GM21423 (cell line): ENCODE measurements around the gene CUL3.
"Not testable (repeated sequence)": the region's sequence is repeated elsewhere in the genome, so short reads cannot be mapped to it uniquely, and the experiment has no call there.

Experiments used
- ATAC-seq: cut with Tn5 transposase; IDR thresholded peaks from one replicate; pipeline ENCODE4 v1.9.1; 2021; ENCODE audit warnings: mild to moderate bottlenecking, moderate library complexity; ENCODE audit not compliant: unreplicated experiment

The CUL3 gene

DNA sequence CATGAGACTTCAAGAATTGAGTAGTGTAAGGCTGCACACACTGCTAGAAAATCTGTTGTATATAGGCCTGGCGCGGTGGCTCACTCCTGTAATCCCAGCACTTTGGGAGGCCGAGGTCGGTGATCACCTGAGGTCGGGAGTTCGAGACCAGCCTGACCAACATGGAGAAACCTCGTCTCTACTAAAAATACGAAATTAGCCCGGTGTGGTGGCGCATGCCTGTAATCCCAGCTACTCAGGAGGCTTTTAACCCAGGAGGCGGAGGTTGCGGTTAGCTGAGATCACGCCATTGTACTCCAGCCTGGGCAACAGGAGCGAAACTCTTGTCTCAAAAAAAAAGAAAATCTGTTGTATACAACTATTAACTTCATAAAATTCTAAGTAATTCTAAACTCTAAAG, 2.1 kb downstream of the CUL3 start:
- not testable (repeated sequence) for ATAC-seq

DNA sequence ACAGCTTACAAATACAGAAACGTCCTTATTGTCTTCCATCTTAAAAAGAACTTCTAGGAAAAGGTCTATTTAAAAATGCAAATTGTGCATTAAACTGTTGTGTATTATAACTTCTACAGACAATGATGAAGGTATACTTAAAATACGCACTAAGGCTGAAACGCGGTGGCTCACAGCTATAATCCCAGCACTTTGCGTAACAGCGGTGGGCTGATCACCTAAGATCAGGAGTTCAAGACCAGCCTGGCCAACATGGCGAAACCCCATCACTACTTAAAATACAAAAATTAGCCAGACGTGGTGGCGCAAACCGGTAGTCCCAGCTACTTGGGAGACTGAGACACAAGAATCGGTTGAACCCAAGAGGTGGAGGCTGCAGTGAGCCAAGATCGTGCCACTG, 4.9 kb downstream of the CUL3 start:
- no peak for ATAC-seq

DNA sequence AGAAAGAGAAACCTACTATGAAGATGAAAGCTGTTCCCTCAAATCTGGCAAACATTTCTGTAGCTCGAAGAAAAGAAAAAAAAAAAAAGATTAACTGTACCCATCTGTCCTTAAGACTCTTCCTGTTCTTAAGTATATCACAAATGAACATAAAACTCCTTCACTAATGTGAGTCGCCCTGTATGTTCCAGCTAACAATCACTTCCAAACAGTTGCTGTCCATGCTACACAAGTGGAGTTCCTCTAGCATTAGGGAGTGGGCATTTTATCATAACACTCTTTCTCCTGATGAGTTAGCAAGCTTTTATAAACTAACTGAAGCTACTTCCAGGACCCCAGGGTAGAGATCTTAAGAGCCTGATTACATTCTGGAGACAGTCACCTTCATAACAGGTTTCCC, 5.8 kb downstream of the CUL3 start:
- no peak for ATAC-seq

DNA sequence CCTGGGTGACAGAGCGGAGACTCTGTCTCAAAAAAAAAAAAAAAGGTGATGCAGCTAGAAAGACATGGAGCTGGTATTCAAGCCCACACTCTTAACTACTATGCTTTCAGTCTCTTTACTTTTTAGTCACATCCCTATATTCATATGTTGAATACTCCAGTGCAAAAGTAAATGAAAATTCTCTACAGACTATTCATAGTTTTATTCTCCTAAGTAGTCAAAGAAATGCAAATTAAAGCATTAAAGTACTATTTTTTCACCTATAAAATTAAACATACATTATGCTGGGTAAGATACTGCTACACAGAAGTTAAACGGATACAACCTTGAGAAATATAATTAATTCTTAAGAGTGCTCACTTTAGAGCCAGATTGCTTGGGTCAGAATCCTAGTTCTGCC, 7.6 kb downstream of the CUL3 start:
- no peak for ATAC-seq

DNA sequence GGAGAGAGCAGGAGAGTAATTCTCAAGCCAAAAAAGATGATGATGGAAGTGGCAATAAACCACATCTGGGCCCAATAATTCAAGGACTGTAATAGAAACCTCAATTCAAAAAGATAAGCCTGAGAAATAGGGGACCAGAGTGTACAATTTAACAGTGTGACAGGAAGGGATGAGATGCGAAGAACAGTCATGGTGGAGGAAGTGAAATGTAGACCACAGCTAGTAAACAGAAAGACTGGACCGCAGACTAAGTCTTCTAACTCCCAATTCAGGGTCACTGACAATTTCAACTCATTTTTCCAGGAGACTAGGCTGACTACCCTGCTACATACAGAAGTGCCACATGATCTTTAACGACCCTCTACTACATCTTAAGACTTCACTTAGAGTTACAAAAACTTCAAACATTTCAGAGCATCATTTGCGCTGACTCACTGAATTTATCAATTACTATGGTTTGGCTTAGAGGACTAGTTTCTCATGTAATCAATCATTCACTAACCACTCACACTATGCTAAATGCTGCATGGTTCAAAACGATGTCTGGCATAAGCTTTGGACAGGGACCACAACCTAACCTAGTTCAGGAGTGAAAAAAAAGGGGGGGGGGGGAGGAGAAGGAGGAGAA, 9.0 kb downstream of the CUL3 start:
- peak; percentile 89 for ATAC-seq

DNA sequence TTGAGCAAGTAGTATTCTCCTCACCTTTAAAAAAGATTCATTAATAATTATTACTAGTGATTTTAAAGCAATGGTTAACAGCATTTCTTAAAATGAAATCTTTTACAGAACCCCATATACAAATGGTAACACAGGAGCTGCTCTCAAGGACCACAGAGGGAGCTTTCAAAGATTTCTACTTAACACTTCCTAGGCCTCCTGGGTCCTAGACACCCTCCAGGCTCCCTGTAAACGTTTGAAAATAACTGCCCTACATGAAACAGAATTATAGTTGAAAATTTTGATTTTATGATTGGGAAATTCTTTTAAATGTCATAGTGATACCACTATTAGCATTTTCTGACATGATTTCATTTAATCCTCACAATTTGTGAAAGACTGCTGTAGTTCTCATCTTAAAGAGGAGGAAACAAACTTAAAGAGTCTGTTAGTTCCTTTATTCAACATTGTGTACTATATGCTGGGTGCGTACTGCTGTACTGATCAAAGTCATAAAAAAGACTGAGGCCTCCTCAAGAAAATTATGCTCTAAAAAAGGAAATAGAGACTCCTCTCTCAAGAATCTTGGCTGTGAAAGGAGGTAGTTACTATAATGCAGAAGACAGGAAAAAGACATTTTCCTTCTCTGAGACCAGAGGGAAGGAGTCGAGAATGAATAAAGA, 10.6 kb downstream of the CUL3 start:
- ATAC-seq, result no peak

DNA sequence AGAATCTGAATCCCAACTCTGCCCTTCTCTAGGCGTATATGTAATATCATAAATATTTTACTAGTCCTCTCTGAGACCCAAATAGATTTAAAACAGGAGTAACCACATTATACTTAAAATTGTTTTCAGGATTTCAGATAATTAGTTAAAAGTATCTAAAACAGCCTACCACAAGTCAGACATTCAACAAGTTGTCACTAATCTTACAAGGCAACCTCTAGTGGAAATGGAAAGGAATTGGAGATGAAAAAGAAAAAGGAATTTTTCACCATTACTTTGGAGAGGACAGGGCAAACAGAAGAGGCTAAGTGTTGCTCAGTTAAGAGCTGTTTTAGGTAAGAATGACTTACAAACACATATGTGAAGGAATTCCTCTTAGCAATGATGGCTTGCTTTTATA, 11.4 kb downstream of the CUL3 start:
- ATAC-seq, result no peak

DNA sequence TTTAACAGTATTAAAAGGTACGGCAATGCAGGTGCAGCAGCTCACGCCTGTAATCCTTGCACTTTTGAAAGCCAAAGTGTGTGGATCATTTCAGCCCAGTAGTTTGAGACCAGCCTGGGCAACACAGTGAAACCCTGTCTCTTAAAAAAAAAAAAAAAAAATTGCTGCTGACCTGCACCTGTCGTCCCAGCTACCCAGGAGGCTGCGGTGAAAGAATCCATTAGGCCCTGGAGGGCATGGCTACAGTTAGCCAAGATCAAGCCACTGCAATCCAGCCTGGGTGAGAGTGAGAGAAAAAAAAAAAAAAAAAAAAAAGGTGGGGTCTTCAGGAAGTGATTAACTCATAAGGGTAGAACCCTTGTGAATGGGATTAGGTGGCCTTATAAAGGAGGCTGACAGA, 12.8 kb downstream of the CUL3 start:
- no peak for ATAC-seq

DNA sequence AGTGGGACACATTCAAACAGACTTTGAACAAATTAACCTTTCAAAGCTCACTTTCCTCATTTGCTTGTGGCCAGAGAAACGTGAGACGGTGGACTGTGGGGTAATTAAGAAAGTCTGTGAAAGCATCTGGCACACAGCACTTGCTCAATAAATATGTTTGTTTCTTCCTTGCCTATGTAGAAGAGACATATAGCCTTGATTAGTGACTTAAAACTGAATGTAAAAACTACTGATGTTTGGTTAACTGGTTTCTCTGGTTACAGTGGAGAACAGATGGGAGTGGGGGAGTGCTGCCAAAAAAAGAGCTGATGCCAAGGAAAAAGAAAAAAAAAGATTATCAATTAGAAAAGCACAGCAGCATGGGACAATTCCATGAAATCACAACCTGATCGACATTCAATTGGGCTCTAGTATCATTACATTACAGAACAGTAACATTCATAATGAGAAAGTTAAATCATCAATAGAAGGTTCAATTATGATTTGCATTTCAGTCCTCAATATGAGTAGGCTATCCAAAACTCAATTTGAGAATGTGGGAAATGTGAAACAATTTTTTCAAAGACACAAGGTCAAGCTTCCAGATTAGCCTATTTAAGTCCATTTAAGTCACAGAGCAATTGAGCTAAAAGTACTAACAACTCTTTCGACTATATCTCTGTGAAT, 14.7 kb downstream of the CUL3 start:
- no peak for ATAC-seq

DNA sequence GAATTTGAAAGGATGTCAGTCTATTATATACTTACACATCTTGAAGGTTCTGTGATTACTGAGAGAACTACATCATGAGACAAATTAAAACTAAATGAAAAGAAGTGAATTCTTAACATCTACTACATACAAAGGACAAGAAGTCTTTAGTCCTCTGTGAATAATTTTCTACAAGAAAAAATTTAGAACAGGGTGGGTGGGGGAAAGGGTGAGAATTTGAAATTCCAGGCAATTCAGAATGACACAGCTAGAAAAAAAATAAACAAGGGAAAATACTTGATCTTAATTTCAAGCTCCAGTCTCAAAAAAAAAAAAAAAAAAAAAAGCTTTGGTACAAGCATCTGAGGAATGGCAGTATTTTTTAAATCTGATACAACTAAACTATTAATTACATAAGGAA, 15.5 kb downstream of the CUL3 start:
- no peak for ATAC-seq

DNA sequence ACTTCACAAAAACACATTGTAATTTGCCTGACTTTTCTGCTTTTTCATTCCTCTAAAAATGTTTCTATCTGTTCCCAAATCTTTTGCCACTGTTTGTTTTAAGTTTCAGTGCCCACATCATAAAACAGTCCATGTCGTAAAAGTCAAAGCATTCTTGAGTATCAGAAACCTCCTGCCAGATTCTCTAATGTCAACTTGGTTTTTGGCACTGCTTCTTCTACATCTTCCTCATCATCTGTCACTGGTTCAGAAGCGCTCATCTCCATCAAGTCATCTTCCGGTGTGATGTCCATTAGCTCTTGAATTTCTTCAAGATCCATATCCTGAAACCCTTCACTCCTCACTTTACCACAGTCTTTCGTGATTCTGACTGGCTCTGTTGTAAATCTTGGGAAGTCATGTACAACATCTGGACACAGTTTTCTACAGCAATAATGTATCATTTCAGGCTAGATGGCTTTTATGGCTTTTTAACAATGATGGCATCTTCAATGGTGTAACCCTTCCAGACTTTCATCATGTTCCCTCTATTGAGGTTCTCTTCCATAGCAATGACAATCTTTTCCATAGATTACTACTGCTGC, 19.6 kb downstream of the CUL3 start:
- ATAC-seq, result no peak

DNA sequence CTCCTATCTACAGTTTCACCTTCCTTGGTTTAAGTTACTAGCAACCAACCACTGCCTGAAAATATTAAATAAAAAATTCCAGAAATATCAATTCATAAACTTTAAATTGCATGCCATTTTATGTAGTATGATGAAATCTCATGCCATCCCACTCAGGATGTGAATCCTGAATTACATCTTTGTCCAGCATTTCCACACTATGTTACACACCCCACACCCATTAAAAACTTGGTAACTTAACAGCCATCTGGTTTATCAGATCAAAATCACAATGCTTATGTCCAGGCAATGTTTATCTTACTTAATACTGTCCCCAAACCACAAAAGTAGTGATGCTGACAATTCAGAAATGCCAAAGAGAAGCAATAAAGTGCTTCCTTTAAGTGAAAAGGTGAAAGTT, 21.6 kb downstream of the CUL3 start:
- ATAC-seq, result no peak

DNA sequence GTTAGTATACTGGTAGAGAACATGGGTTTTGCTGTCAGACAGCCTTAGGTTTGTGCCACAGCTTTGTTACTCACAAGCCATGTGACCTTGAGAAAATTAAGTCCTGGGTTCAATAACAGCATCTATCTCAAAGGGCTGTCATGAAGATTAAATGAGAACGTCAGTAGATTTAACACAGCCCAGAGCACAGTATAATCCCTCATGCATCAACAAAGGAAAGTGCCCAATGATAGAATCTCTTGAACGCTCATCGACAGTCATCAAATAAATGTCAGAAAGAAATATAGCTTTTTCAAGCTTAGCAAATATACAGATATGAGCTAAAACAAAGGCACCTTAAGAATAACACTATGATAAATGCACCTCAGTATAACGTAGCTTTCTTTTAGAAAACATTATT, 22.3 kb downstream of the CUL3 start:
- no peak for ATAC-seq

DNA sequence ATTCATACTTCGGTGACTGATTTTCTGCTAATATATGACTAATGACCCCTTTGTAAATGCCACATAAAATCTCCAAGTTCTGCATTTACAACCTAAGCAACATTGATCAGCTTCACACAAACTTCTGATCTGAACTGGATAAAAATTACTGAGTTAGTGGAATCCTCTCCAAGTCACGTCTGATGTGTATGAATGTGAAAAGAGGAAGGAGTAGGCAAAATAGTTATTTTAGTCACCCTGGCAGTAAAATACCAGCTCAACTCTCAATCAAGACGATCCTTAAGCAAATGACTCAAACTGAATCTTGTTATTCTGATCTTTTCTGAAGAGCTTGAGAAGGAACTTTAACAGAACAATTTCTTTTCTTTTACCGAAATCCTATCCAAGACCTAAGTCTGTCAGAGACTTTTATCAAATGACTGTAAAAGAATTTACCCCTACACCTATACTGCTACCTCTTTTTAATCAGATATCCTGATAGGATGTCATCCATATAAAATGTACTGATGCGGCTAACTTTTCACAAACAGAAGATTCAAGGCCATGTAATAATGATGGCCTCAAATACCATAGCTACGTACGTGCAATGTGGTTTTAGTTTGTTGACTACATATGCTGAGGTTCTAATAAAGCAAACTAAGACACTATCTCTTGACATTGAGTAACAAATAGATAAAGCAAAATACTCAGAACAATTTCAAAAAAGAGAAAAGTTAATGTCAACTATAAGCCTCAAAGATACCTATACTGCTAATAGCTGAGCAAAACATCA, 23.7 kb downstream of the CUL3 start:
- ATAC-seq, result peak; percentile 59

DNA sequence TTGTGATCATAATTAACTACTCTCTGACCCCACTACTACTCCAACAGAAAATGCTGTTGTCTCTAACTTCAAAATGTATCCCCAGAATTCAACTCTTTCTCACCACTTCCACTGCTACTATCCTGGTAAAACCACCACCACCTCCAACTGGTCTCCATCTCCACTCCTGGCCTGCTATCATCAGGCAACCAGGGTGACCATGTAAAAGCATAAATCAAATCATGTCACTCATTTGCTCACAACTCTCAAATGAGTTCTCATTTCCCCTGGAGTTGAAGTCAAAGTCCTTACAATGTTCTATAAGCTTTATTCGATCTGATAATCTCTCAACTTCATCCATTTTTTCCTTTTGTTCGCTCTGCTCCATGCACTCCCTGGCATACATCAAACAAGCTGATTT, 24.6 kb downstream of the CUL3 start:
- no peak for ATAC-seq

DNA sequence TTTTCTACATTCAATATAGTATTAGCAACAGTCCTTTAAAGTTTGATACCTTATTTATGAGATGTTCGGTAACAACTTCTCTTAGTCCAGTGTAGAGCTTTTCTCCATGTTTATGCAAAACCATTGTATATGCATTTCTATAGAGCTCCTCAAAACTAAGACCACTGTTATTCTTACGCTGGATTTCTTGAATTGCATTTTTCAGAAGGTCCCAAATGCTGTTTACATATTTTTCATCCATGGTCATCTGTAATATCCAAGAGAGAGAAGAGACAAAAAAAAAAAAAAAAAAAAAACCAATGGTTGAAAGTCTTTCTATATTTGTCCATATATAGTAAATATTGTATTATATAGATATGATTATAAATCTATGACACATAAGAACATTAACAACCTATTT, 27.6 kb downstream of the CUL3 start:
- ATAC-seq, result no peak

DNA sequence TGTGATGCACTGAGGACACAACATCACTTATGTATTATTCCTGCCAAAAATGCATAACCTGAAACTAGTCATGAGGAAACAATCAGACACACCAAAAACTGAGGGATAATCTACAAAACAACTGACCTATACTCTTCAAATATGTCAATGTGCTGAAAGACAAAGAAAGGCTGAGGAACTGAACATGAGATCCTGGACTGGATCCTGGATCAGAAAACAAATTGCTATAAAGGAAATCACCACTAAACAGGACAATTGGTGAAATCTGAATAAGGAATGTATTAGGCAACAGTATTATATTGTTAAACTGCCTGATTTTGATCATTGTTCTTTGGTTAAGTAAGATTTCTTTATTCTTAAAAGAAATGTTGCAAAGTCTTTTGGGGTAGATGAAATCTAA, 28.8 kb downstream of the CUL3 start:
- no peak for ATAC-seq

DNA sequence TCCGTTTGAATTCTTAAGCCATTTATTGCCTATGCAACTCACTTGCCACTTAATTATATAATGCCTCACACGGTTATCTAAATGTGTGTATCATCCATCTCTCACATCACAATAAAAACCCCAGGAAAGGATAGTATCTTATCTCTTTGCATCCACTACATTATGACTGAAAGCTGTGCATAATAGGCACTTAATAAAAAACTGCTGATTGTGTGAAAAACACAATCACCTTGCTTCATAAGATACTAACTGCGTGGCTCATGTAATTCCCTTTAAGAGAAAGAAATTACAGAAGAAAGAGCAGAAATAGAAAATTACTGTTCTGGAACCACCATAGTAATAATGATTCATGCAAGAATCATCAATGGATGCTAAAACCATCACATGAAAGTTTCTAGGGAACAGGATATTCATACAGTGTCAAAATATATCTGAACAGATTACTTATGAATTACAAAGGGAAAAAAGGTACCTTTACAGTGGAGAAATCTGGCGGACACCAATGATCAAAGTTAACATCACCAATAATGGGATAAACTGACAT, 29.3 kb downstream of the CUL3 start:
- ATAC-seq, result no peak

DNA sequence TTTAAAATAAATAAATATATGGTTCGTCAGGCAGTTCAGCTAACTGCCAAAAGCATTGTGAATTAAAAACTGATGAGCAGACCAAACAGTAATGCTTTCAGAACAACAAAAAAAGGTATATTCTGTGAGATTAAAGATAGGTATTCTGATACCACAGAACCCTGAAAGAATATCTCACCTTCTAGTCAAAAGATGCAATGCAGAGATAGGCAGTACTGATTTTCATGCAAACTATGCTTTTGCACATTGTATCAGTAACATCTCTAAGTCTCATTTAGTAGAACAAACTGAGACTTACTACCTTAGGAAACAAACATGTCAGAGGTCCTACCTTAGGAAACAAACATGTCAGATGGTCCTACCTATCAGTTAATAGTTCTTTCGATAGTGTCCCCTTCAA, 32.4 kb downstream of the CUL3 start:
- ATAC-seq, result no peak

DNA sequence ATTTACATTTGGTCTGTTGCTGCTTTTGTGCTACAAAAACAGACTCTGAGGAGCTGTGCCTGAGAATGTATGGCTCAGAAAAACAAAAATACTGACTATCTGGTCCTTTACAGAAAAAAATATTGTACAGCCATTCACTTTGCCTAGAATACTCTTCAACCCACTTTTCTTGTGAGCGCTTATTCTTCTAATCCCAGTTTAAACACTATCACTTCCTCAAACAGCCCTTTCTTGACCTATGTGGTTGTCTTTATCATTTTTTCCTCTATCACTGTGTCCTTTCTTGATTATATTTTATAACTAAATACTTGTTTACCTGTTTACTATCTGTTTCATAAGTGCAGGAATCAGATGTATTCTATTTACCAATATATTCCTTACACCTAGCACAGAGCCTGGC, 33.5 kb downstream of the CUL3 start:
- ATAC-seq, result no peak

DNA sequence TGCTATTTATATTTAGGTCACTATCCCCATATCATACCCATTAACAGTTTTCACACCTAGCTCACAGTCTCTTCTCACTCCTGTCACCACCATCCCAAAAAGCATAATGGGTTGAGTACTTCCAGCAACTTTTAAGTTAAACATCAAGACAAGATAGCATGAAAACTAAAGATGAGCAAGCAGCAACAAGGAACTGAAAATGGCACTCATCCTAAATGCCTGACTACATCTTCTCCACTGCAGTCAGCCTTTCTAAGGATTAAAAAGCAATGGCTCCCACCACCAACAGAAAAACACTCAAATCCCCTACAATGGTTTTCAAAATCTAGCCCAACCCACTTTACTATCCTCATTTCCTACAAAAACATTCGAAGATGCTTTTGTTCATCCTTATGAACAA, 38.2 kb downstream of the CUL3 start:
- ATAC-seq, result no peak
